GM21576 (cell line): Measurements from ENCODE around the gene C2CD4D.
"Not testable (repeated sequence)": the region's sequence is repeated elsewhere in the genome, so short reads cannot be mapped to it uniquely, and the experiment has no call there.

ENCODE experiments used
- ATAC-seq: cut with Tn5 transposase; IDR thresholded peaks from one replicate; pipeline ENCODE4 v1.9.1; 2021; ENCODE audit warnings: mild to moderate bottlenecking, moderate library complexity; ENCODE audit not compliant: unreplicated experiment

Gene C2CD4D

GRCh38 chr1:151839457-151840403, at the start of gene C2CD4D:
TSS of gene C2CD4D (minus strand) at chr1:151839820. CDS start at chr1:151838989, 831 bp downstream.
- ATAC-seq, result no peak

- no peak for ATAC-seq
Measured at GRCh38 chr1:151888972-151889570, 49.5 kb upstream of the C2CD4D start.

GRCh38 chr1:151887028-151887427, 47.4 kb upstream of the C2CD4D start:
- no peak for ATAC-seq

GRCh38 chr1:151885479-151885878, 45.9 kb upstream of the C2CD4D start:
- no peak for ATAC-seq

GRCh38 chr1:151884879-151885278, 45.3 kb upstream of the C2CD4D start:
- not testable (repeated sequence) for ATAC-seq

- not testable (repeated sequence) for ATAC-seq
Measured at GRCh38 chr1:151884445-151884844, 44.8 kb upstream of the C2CD4D start.

GRCh38 chr1:151883898-151884297, 44.3 kb upstream of the C2CD4D start:
- ATAC-seq, result not testable (repeated sequence)

- not testable (repeated sequence) for ATAC-seq
Measured at GRCh38 chr1:151882918-151883317, 43.3 kb upstream of the C2CD4D start.

- ATAC-seq, result no peak
Measured at GRCh38 chr1:151882466-151882865, 42.8 kb upstream of the C2CD4D start.

- ATAC-seq, result no peak
Measured at GRCh38 chr1:151881479-151881878, 41.9 kb upstream of the C2CD4D start.

- ATAC-seq, result no peak
Measured at GRCh38 chr1:151875419-151876097, 35.9 kb upstream of the C2CD4D start.

GRCh38 chr1:151872776-151873175, 33.2 kb upstream of the C2CD4D start:
- ATAC-seq, result not testable (repeated sequence)

- ATAC-seq, result no peak
Measured at GRCh38 chr1:151871284-151872030, 31.8 kb upstream of the C2CD4D start.

GRCh38 chr1:151868486-151868885, 28.9 kb upstream of the C2CD4D start:
- no peak for ATAC-seq

- ATAC-seq, result no peak
Measured at GRCh38 chr1:151867765-151868411, 28.3 kb upstream of the C2CD4D start.

- no peak for ATAC-seq
Measured at GRCh38 chr1:151867321-151867720, 27.7 kb upstream of the C2CD4D start.

- no peak for ATAC-seq
Measured at GRCh38 chr1:151864411-151864810, 24.8 kb upstream of the C2CD4D start.

- no peak for ATAC-seq
Measured at GRCh38 chr1:151862604-151863003, 23.0 kb upstream of the C2CD4D start.

GRCh38 chr1:151860504-151861187, 21.0 kb upstream of the C2CD4D start:
- no peak for ATAC-seq

- ATAC-seq, result no peak
Measured at GRCh38 chr1:151859891-151860293, 20.3 kb upstream of the C2CD4D start.
